SU-DHL-6 (cell line): Measurements from ENCODE around the gene CIT.

ENCODE experiments used
- H2AFZ ChIP-seq: fragments of 200-600 bp; sonication (generic); 2 replicates; pipeline ENCODE4 v1.6.1; 2014; ENCODE audit warnings: low read depth, mild to moderate bottlenecking, moderate library complexity, mixed read lengths, antibody characterized with exemption, low read length; ENCODE audit not compliant: severe bottlenecking
- H3F3A ChIP-seq: fragments of 200-600 bp; shearing (Covaris generic); 2 replicates; pipeline ENCODE4 v1.6.0; 2016; ENCODE audit warnings: antibody characterized with exemption, mild to moderate bottlenecking; ENCODE audit not compliant: insufficient read depth
- H3K27ac ChIP-seq: fragments of 200-600 bp; sonication (generic); 2 replicates; pipeline ENCODE4 v1.5.1; 2016; ENCODE audit warnings: low read depth, mild to moderate bottlenecking, low read length, moderate library complexity, mixed read lengths
- H3K27me3 ChIP-seq: fragments of 200-600 bp; sonication (generic), shearing (Covaris generic); 2 replicates; pipeline ENCODE4 v1.6.0; 2014; ENCODE audit warnings: mild to moderate bottlenecking, low read length
- H3K36me3 ChIP-seq: fragments of 200-600 bp; sonication (generic); 2 replicates; pipeline ENCODE4 v1.6.1; 2014; ENCODE audit warnings: mild to moderate bottlenecking, low read length, mixed read lengths
- H3K4me2 ChIP-seq: fragments of 300-600, 200-600 bp; shearing (Covaris generic), sonication (generic); 2 replicates; pipeline ENCODE4 v1.6.0; 2014; ENCODE audit warnings: low read length, low read depth, mild to moderate bottlenecking; ENCODE audit not compliant: poor library complexity, severe bottlenecking
- H3K4me3 ChIP-seq: fragments of 200-600 bp; sonication (generic); 2 replicates; pipeline ENCODE4 v1.5.1; 2014; ENCODE audit warnings: antibody characterized with exemption, low read length, mild to moderate bottlenecking, mixed read lengths; ENCODE audit not compliant: insufficient read depth, poor library complexity, severe bottlenecking
- H3K79me2 ChIP-seq: fragments of 200-600 bp; sonication (generic); 2 replicates; pipeline ENCODE4 v1.6.1; 2014; ENCODE audit warnings: mild to moderate bottlenecking, low read length, moderate library complexity; ENCODE audit not compliant: insufficient read depth
- H3K9ac ChIP-seq: fragments of 200-600 bp; sonication (generic); 2 replicates; pipeline ENCODE4 v1.7.0; 2014; ENCODE audit warnings: mild to moderate bottlenecking, low read length
- H3K9me2 ChIP-seq: fragments of 200-600 bp; sonication (generic); replicated peaks from 2 replicates; pipeline ENCODE4 v1.6.1; 2014; ENCODE audit warnings: low read length; ENCODE audit not compliant: insufficient read depth
- H3K9me3 ChIP-seq: fragments of 200-600 bp; sonication (generic); 2 replicates; pipeline ENCODE4 v1.6.1; 2014; ENCODE audit warnings: low read length, mixed read lengths; ENCODE audit not compliant: insufficient read depth
- H4K20me1 ChIP-seq: fragments of 200-600 bp; sonication (generic); 2 replicates; pipeline ENCODE4 v1.6.1; 2014; ENCODE audit warnings: low read depth, mild to moderate bottlenecking, antibody characterized with exemption, low read length, moderate library complexity, mixed read lengths
- CTCF ChIP-seq: fragments of 200-600 bp; sonication (generic); IDR thresholded peaks from one replicate; pipeline ENCODE4 v1.5.1; 2017; ENCODE audit warnings: antibody characterized with exemption, mild to moderate bottlenecking, low read length, moderate library complexity; ENCODE audit not compliant: insufficient read depth, poor library complexity, severe bottlenecking
- EZH2phosphoT487 ChIP-seq: fragments of 200-600 bp; sonication (generic), shearing (Covaris generic); conservative IDR thresholded peaks from 2 replicates; pipeline ENCODE4 v1.6.1; 2018; ENCODE audit warnings: mild to moderate bottlenecking, antibody characterized with exemption, low read length, moderate library complexity, mixed read lengths

Gene CIT

GRCh38 chr12:119876761-119877638, at the start of gene CIT:
TSS of gene CIT (minus strand) at chr12:119877320. CDS start at chr12:119876168, 1,152 bp downstream.
- H3K9me2 ChIP-seq: no peaks in the 10 kb centered on the region
- peak within 1 kb of the TSS; percentile 49 for H3K27ac ChIP-seq
- H2AFZ ChIP-seq: peak within 1 kb of the TSS; percentile 97
- H3K9me3 ChIP-seq: no peaks in the 10 kb centered on the region
- no peaks in the 10 kb centered on the region for H3F3A ChIP-seq
- peak within 1 kb of the TSS; percentile 82 for H3K4me3 ChIP-seq
- H3K36me3 ChIP-seq: peaks cover 3% of the 10 kb centered on the region; the same call in 1 of the 2 replicates
- H3K9ac ChIP-seq: peak within 1 kb of the TSS; percentile 83
- no peaks in the 10 kb centered on the region for H4K20me1 ChIP-seq
- H3K79me2 ChIP-seq: peaks cover 15% of the 10 kb centered on the region
- H3K4me2 ChIP-seq: peak within 1 kb of the TSS; percentile 65
- H3K27me3 ChIP-seq: no peaks in the 10 kb centered on the region
- TF ChIP-seq EZH2phosphoT487 (no peak), CTCF (no peak)

- Histone ChIP-seq H3K9me2 (no peaks in the 10 kb centered on the region), H3K4me2 (no peak overlapping the region), H3K9ac (no peak overlapping the region), H3K27ac (no peak overlapping the region), H3K27me3 (no peaks in the 10 kb centered on the region), H2AFZ (no peak overlapping the region), H3K36me3 (no peaks in the 10 kb centered on the region), H3F3A (no peaks in the 10 kb centered on the region), H3K79me2 (no peaks in the 10 kb centered on the region), H3K4me3 (no peak overlapping the region), H4K20me1 (no peaks in the 10 kb centered on the region), H3K9me3 (no peaks in the 10 kb centered on the region)
- TF ChIP-seq EZH2phosphoT487: no peak
- TF ChIP-seq CTCF: no peak
Measured at GRCh38 chr12:119925269-119925668, 48.1 kb upstream of the CIT start.

- no peaks in the 10 kb centered on the region for H3K27me3 ChIP-seq
- no peak overlapping the region for H3K9ac ChIP-seq
- no peak overlapping the region for H3K4me2 ChIP-seq
- no peak overlapping the region for H3K4me3 ChIP-seq
- H3K27ac ChIP-seq: no peak overlapping the region
- H3K9me3 ChIP-seq: no peaks in the 10 kb centered on the region
- H3K36me3 ChIP-seq: no peaks in the 10 kb centered on the region
- no peaks in the 10 kb centered on the region for H4K20me1 ChIP-seq
- no peak overlapping the region for H2AFZ ChIP-seq
- H3K9me2 ChIP-seq: no peaks in the 10 kb centered on the region
- TF ChIP-seq CTCF (no peak), EZH2phosphoT487 (no peak)
- no peaks in the 10 kb centered on the region for H3K79me2 ChIP-seq
- no peaks in the 10 kb centered on the region for H3F3A ChIP-seq
Measured at GRCh38 chr12:119920064-119920463, 42.9 kb upstream of the CIT start.
